ENCODE results near the gene PPHLN1.
"Not testable (repeated sequence)": the region's sequence is repeated elsewhere in the genome, so short reads cannot be mapped to it uniquely, and the experiment has no call there.

Gene PPHLN1

DNA sequence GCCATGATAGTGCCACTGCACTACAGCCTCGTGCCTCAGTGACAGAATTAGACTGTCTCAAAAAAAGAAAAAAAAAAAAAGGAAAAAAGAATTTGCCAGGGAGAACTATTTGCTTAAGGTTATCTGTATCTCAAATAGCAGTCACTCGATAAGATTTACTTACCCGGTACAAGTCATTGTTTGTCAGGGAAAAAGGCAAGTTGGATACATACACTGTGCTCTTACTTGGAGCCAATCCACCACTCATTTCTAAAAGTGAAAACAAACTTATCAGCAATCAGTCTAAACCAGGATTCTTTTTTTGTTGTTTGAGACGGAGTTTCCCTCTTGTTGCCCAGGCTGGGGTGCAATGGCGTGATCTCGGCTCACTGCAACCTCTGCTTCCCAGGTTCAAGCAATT, 2.1 kb upstream of the PPHLN1 start:
- DNase-seq (ENCODE audit: low spot score) = no peak

DNA sequence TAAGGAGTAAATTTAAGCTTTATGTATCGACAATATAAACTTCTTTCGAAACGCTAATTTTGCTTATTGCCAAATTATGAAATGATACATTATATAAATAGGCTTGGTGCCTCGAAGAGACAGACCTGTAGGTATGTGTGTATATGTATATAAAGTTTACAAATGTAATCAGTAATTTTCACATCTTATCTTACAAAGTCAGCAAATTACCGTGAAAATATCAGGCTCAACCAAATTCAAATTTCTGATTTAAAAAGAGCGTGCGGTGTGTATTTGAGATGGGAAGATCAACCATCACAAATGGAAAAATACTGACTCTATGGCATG, 678 bp upstream of the PPHLN1 start:
- no peak for DNase-seq (ENCODE audit: low spot score)

DNA sequence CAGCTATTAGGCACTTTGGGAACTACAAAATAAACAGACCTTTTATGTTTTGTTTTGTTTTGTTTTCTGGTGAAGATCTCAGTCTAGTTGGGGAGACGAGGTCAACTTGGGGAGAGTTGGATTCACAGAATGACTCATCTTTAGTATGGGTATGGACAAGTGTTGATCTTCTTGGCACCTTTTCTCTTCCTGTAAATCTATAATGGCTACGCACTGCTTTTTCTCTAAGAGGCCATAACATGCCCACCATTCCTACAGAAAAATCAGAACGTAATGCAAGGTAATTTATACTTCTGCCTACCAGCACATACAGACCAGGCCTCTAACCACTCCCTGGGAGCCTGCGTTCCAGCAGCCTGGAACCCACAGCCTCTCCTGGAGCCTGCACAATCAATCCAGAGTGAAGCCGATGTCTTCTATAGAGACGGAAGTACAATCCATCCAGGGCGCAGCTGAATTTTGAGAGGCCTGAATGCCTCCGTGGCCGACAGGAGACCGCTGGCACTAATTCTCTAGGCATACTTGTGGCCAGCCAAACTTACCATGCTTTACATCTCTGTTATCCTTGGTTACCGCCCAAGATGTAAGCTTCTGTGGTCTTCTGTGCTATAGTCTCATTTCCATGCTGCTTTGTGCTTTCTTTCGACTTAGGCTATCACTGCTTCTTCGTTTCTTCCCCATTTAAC, 717 bp downstream of the PPHLN1 start:
- DNase-seq (ENCODE audit: low spot score) = no peak

DNA sequence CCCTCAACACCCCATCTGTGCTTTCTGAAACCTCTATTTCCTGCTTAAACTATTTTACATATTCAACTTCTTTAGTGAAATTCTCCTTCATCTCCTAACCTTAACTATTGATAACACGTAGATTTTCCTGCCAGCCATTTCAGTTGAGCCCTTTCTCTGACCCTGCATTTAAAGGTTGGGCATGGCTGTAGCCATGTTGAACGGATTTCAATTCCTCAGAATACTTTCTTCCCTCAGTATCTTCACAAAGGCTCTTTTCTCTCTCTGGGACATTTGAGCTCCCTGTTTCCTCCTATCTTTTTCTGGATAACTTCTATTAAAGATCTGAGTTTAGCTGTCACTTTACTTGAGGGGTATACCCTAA, 1.2 kb downstream of the PPHLN1 start:
- no peak for DNase-seq (ENCODE audit: low spot score)

DNA sequence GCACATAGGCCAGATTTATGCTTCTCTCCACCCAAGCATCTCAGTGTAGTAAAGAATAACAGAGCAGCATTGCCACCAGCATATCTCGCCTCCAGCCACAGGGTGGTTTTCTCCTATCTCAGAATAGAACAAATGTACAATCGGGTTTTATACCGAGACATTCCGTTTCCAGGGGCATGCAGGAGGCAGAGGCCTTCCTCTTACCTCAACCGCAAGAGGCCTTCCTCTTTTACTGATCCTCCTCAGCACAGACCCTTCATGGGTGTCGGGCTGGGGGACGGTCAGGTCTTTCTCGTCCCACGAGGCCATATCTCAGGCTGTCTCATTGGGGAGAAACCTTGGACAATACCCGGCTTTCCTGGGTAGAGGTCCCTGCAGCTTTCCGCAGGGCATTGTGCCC, 4.1 kb downstream of the PPHLN1 start:
- DNase-seq (ENCODE audit: low spot score) = not testable (repeated sequence)

DNA sequence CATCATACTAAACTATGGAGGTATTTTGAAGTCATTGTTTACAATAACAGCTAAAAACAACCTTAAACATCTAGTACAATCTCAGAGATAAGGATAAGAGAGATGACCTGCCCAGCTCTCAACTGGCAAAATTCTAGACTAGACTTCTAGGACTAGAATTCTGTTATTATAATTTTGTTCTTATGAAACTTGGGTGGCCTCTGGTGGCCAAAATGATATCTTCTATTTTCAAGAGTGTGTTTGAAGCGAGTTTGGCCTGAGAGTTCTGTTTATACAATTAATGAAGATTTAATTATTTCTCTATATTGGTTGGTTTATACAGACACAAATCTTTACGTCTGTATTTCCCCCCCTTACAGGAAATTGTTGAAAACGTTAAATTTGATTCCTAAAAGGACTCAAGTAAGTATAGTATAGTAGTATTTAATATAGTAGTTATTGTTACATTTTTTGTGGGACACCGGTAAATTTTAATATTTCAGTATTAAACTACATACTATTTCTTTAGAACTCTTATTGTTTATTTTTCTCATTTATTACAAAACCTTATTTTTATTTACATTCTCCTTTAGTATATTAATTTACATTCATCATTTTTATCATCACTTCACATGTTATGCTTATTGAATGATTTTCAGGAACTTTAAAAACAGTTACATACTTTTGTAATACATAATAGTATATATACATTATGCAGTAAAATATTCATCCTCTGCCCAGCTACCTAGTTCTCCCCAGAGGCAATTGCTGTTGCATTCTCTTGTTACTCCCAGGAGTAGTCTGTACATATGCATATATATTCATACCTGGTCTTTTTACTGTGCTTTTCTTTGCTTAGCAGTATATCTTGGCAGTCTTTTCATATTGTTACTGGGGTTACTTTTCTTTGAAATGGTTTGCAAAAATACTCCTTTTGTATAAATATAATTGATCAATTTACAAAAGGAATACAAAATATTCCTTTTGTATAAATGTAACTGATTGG, 6.6 kb downstream of the PPHLN1 start:
- DNase-seq (ENCODE audit: low spot score) = peak; percentile 33

DNA sequence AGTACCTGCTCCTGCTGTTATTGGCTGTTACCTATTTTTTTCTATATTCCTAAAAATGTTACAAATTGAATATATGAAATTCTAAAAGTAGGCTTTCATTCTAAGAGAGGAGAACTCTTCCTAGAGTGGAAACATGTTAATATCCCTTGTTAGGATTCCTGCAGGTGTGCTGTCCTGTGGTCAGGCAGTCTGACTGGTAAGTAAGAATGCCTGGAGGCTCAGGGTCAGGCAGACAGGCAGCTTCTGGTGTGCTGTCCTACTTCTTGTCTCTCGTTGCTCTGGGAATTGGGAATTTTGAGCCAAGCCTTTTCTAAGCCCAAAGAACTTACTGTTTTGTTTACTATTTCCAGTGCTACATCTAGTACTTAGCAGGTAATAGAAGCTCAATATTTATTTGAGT, 10.3 kb downstream of the PPHLN1 start:
- DNase-seq (ENCODE audit: low spot score) = no peak

DNA sequence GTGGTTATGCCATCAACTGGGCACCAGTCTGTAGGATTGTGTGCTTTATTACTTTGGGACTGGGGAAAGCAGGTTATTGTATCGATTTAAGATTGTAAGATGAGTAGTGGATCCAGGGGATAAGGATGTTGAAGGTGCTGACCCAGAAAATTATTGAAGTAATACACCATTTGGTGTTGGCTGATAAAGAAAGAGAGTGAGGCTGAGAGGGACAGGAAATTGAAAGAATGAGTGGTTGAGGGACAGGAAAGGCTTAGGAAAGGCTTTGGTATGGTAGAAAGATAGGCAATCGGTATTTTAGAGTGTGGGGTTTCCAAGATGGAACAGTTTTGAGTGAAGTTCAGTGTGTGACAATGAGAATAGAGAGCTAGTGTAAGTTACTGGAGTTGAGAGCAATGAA, 12.3 kb downstream of the PPHLN1 start:
- no peak for DNase-seq (ENCODE audit: low spot score)

DNA sequence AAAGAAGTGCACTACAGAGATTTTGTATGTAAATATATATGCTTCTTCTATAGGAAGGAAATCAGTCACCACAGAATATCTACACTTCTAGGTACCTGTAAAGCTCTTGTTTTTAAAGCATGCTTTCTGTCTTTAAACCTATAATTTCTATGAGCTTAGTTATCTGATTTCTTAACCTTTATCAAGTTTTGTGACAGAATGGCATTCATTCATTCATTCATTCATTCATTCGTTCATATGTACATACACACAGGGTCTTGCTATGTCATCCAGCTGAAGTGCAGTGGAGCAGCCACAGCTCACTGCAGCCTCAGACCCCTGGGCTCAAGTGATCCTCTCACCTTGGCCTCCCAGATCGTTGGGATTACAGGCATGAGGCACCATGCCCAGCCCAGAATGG, 16.1 kb downstream of the PPHLN1 start:
- no peak for DNase-seq (ENCODE audit: low spot score)

DNA sequence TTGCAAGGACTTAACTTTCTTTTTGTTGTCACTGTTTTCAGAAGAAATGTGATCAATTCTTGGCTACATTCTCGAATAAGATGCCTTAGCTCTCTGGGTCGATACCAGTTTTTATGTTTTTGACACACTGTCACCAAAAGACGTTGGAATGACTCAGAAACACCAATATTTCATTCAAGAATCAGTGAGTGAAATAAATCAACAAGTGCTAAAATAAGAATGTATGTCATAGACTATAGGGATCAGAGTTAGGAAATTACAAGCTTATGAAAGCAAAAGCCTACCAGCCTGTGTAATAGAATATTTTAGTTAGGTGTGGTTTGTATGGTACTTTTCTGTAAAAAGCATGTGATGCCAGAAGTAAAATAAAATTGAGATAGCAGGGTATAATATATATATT, 17.8 kb downstream of the PPHLN1 start:
- no peak for DNase-seq (ENCODE audit: low spot score)

DNA sequence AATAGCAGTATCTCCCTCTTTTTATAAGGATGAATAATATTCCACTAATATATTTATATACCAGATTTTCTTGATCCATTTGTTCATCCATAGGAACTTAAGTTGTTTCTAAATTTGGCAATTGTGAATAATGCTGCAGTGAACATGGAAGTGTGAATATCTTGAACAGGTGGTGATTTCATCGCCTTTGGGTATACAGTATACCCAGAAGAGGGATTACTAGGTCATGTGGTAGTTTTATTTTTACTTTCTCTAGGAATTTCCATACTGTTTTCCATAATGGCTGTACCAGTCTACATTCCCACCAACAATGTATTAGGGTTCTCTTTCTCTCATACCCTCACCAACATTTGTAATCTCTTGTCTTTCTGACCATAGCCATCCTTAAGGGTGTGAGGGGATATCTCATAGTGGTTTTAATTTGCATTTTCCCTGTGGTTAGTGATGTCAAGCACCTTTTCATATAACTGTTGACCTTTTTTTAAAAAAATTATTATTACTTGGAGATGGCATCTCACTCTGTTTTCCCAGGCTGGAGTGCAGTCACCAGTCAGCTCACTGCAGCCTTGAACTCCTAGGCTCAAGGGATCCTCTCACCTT, 20.5 kb downstream of the PPHLN1 start:
- no peak for DNase-seq (ENCODE audit: low spot score)

DNA sequence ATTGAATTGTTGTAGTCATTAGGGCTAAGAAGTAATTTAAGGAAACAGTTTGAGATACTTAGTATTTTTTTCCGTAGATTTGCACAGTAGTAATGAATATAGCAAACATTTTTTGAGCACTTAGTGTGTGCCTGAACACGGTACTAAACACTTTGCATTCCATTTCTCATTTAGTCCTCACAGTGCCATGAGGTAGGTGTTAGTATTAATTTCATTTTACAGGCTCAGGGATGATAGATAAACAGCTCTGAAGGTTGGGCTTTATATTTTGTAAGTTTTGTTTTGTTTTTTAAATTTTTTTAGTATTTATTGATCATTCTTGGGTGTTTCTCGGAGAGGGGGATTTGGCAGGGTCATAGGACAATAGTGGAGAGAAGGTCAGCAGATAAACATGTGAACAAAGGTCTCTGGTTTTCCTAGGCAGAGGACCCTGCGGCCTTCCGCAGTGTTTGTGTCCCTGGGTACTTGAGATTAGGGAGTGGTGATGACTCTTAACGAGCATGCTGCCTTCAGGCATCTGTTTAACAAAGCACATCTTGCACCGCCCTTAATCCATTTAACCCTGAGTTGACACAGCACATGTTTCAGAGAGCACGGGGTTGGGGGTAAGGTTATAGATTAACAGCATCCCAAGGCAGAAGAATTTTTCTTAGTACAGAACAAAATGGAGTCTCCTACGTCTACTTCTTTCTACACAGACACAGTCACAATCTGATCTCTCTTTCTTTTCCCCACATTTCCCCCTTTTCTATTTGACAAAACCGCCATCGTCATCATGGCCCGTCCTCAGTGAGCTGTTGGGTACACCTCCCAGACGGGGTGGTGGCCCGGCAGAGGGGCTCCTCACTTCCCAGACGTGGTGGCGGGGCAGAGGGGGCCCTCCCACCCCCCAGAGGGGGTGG, 23.4 kb downstream of the PPHLN1 start:
- DNase-seq (ENCODE audit: low spot score) = not testable (repeated sequence)

DNA sequence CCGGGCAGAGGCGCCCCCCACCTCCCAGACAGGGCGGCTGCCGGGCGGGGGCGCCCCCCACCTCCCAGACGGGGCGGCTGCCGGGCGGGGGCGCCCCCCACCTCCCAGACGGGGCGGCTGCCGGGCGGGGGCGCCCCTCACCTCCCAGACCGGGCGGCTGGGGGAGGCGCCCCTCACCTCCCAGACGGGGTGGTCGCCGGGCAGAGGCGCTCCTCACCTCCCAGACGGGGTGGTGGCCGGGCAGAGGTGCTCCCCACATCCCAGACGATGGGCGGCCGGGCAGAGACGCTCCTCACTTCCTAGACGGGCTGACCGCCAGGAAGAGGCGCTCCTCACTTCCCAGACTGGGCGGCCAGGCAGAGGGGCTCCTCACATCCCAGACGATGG, 24.0 kb downstream of the PPHLN1 start:
- not testable (repeated sequence) for DNase-seq (ENCODE audit: low spot score)

DNA sequence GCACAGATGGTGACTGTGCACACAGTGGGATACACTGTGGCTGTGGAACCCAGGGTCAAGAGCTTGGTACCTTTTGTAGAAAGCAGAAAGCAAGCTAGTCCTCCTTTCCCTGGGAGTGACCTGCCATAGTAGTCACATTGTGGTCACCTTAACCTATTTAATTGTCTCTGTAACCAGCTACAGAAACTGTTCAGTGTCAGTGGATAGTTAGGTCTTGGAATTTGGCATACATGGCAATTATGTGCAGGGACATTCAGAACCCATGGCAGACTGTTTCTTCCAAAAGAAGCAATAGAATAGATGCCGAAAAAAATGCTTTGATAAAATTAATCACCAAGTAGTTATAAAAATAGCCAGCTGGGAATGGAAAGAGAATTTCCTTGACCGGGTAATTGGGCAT, 30.4 kb downstream of the PPHLN1 start:
- no peak for DNase-seq (ENCODE audit: low spot score)

DNA sequence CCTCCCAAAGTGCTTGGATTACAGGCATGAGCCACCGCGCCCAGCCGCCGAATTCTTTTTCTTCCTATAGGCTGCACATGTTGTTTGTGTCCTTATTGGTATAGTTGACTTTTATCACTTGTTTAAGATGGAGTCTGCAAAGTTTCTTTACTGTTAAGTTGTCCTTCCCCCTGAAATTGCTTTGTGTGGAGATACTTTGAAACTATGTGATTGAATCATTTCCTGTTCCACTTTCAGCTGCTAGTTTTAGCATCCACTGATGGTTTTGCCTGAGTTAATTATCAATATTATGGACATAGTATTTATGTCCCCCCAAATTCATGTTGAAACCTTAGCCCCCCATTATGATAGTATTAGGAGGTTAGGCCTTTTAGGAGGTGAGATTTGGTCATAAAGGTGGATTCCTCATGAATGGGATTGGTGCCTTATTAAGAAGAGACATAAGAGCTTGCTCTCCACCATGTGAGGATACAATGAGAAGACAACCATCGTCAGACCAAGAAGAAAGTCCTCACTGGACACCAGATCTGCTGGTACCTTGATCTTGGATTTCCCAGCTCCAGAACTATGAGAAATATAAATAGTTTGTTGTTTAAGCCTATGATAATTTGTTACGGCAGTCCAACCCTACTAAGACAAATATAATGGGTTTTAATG, 34.9 kb downstream of the PPHLN1 start:
- DNase-seq (ENCODE audit: low spot score) = peak; percentile 42

DNA sequence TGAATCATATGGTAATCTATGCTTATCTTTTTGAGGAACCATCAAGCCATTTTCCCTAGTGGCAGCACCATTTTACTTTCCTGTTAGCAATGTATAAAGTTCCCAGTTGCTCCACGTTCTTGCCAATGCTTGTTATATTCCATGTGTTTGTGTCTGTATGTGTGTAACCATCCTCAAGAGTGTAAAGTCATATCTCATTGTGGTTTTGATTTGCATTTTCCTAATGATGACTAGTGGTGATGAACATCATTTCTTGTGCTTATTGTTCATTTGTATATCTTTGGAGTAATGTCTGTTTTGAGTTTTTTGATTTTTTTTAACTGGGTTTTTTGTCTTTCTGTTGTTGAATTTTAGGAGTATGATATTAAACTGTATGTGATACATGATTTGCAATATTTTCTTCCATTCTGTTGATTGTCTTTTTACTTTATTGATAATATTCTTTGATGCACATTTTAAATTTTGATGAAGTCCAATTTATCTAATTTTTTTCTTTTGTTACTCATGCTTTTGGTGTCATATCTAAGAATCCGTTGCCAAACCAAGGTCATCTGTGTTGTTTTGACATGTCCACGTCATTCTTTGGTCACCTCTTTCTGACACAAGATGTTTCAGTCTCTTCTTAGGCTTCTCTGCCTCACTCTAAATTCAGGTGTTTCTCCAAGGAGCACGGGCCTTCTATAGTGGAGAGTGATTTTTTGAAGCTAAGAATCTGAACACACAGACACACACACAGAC, 36.1 kb downstream of the PPHLN1 start:
- DNase-seq (ENCODE audit: low spot score) = peak; percentile 12

DNA sequence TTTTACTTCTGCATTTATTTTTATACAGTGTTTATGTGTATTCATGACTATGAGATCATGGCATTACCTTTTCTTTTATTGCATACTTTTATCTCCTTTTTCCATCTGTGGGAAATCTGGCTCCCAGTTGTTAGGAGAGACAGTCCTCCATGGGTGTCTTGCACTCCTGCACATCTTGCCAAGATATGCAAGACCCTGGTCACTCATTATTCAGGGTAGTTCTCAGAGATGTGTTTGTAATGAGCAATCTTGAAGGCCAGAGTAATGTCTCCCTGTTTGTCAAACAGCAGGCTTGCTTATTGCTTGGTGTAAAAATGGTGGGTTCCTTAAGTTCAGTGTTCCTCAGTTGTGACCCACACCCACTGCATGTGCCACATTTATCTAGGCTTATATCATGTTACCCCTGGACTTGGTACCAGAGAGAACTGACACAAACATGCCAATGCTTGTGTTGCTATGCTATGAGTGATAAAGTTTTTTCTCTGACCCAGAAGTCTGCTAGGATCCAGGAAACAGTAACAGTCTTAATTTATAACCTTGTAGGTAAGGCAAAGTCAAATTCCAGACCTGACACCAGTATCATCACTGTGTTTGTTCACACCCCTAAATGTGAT, 36.8 kb downstream of the PPHLN1 start:
- DNase-seq (ENCODE audit: low spot score) = no peak

DNA sequence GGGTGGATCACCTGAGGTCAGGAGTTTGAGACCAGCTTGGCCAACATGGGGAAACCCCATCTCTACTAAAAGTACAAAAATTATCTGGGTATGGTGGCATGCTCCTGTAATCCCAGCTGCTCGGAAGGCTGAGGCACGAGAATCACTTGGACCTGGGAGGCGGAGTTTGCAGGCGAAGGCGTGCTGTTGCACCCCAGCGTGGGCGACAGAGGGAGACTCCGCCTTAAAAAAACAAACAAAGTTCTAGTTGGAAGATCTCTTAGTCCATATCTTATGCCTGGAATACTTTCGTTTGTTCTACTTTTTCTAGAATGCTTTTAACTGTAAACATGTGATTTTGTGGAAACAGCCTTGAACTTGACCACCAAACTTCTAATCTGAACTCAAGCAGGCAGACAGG, 38.7 kb downstream of the PPHLN1 start:
- DNase-seq (ENCODE audit: low spot score) = no peak

DNA sequence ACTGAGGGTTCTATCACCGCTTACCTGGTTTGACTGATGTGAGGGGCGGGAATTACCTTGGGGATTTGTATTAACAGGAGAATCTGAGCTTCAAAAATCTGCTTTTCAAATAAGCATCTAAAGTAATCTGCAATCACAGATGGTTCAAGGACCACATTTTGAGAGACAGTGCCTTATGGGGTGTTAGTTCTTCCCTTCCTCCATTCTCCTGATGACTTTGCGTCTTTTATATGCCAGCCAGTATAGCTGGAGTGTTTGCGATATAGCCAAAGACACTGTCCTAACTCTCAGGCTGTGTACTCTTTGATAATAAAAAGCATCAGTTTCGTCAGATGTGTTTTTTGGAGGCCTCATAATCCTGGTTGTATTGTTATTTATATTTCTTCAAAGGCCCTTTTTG, 39.5 kb downstream of the PPHLN1 start:
- DNase-seq (ENCODE audit: low spot score) = no peak

DNA sequence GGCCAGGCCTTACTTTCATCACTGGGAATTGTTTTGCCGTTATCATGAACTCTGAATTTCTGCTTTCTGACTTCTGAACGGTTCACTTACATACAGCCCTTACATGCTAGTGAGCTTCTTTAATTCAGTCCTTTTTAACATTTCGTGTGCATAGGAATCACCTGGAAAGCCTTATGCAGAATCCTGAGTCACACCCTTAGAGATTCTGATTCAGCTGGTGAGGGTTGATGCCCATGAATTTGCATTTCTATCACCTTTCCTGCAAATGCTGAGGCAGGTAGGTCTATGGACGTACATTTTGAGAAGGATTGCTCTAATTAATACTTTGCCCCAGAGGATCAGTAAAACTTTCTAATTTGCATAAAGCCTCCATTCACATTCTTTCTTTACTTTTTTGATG, 44.0 kb downstream of the PPHLN1 start:
- no peak for DNase-seq (ENCODE audit: low spot score)
